ENCODE results near the gene DPP4. TPM values are rescaled to one million over a fixed set of nuclear protein-coding genes. Genes with fewer than 3 reads are reported as not detected.

Gene DPP4
- total RNA-seq, 2 donors from 2014 or later = 36.8 to 76.0 TPM

DNA sequence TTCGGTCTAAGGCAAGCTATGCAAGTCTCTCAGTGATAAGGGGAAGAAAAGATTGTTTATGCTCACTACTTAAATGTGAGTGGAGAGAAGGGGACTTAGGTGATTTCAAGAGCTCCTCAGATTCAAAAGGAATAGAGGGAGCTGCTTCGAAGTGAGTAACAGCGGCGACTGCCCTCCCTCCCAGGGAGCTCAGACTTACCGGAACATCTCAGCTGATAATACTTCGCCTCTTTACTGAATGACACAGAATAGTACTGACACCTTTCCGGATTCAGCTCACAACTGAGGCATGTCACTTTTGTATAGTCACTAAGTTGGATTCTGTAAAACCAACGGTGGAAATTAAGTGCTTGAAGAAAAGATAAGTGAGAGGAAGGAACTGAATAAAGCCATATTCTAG lies 55.5 kb downstream of the DPP4 start:
- no peaks in the 10 kb centered on the region for H3K4me1 ChIP-seq (replicated peaks)
- intact Hi-C loops (cut with DNase I) = no loop called here
- no peak overlapping the region for H3K4me3 ChIP-seq
- TF ChIP-seq POLR2A (IDR thresholded peaks at IDR 0.05) = no peak
- TF ChIP-seq POLR2AphosphoS5 (IDR thresholded peaks at IDR 0.05) = no peak
- TF ChIP-seq, protein P1, sequence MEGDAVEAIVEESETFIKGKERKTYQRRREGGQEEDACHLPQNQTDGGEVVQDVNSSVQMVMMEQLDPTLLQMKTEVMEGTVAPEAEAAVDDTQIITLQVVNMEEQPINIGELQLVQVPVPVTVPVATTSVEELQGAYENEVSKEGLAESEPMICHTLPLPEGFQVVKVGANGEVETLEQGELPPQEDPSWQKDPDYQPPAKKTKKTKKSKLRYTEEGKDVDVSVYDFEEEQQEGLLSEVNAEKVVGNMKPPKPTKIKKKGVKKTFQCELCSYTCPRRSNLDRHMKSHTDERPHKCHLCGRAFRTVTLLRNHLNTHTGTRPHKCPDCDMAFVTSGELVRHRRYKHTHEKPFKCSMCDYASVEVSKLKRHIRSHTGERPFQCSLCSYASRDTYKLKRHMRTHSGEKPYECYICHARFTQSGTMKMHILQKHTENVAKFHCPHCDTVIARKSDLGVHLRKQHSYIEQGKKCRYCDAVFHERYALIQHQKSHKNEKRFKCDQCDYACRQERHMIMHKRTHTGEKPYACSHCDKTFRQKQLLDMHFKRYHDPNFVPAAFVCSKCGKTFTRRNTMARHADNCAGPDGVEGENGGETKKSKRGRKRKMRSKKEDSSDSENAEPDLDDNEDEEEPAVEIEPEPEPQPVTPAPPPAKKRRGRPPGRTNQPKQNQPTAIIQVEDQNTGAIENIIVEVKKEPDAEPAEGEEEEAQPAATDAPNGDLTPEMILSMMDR (IDR thresholded peaks at IDR 0.05) = no peak
- no peak for DNase-seq (ENCODE audit: low spot score)
- H3K36me3 ChIP-seq = peaks cover 0 to 4% of the 10 kb centered on the region in 2 donors
- WGBS = 77% methylated on average over 8 of the region's 8 CpGs
- no peak overlapping the region for H3K27ac ChIP-seq
- no peaks in the 10 kb centered on the region for H3K9me3 ChIP-seq
- H3K27me3 ChIP-seq (replicated peaks; ENCODE audit: insufficient read depth) = no peaks in the 10 kb centered on the region

DNA sequence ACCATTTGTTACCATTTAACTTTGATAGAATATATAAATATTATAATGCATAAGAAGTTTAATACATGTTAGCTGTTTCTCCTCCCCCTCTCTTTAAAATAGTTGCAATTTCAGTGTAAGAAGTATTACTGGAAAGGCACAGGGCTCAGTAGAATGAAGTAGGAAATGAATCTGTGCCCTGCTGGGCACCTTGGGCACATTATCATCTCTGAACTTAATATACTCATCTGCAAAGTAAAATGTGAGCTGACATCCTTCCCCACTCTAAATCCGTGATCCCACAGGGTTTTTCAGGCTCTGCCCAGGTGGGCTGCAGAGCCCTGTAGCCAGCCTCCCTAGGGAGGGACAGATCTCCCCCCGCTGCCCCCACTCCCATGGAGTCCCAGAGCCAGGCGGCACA lies 56.8 kb downstream of the DPP4 start:
- Histone ChIP-seq H3K4me3 (no peak overlapping the region), H3K27ac (no peak overlapping the region), H3K36me3 (peaks cover 0 to 4% of the 10 kb centered on the region in 2 donors), H3K9me3 (no peaks in the 10 kb centered on the region), H3K27me3 (replicated peaks; ENCODE audit: insufficient read depth) (no peaks in the 10 kb centered on the region), H3K4me1 (replicated peaks) (no peaks in the 10 kb centered on the region)
- WGBS = 81% methylated on average over 3 of the region's 3 CpGs
- intact Hi-C loops (cut with DNase I) = no loop called here
- no peak for DNase-seq (ENCODE audit: low spot score)
- TF ChIP-seq POLR2A (IDR thresholded peaks at IDR 0.05) (no peak), POLR2AphosphoS5 (IDR thresholded peaks at IDR 0.05) (no peak)
- TF ChIP-seq, protein P1 (IDR thresholded peaks at IDR 0.05) = no peak

DNA sequence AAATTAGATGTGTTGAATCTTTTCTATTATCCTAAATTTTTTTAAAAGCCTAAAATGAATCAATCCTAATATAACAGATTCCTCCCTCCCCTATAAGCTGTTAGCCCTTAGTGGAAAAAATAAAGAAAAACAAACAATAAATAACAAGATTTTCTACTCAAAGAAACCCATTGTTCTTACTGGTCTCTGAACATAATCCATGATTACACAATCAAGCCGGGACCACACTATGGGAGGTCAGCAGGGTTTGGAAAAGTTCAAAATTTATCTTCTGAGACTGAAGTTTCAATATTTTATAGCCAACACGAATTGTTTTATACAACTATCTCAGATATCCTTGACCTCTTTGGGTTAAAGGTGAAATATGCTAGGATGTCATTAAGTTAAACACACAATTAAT lies 57.9 kb downstream of the DPP4 start:
- no peak for DNase-seq (ENCODE audit: low spot score)
- Histone ChIP-seq H3K4me3 (no peak overlapping the region), H3K27me3 (replicated peaks; ENCODE audit: insufficient read depth) (no peaks in the 10 kb centered on the region), H3K27ac (no peak overlapping the region), H3K4me1 (replicated peaks) (no peaks in the 10 kb centered on the region), H3K9me3 (no peaks in the 10 kb centered on the region), H3K36me3 (peaks cover 0 to 4% of the 10 kb centered on the region in 2 donors)
- intact Hi-C loops (cut with DNase I) = no loop called here
- WGBS = 62% methylated on average over 2 of the region's 2 CpGs
- TF ChIP-seq, protein P1 (IDR thresholded peaks at IDR 0.05) = no peak
- no peak for TF ChIP-seq POLR2AphosphoS5 (IDR thresholded peaks at IDR 0.05)

DNA sequence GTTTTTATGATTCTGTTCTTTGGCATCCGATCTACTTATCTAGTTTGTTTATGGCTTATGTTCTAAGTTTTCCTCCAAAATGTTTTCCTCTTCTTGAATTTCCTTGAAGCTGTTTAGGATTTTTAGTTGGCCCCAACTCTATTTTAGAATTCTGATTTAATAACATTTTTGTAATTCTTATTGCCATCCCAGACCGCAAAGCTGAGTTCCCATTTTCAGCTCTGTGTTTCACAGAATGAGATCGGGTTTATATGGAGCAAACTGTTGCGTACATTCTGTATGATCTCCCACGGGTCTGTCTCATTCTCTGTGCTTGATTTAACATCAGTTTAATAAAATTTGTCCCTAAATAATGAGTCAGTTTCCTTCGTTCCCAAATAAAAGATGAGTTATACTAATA lies 59.3 kb downstream of the DPP4 start:
- H3K4me1 ChIP-seq (replicated peaks) = no peaks in the 10 kb centered on the region
- intact Hi-C loops (cut with DNase I) = no loop called here
- H3K27me3 ChIP-seq (replicated peaks; ENCODE audit: insufficient read depth) = no peaks in the 10 kb centered on the region
- no peaks in the 10 kb centered on the region for H3K9me3 ChIP-seq
- TF ChIP-seq, protein P1 (IDR thresholded peaks at IDR 0.05) = no peak
- TF ChIP-seq POLR2AphosphoS5 (IDR thresholded peaks at IDR 0.05) = no peak
- TF ChIP-seq POLR2A (IDR thresholded peaks at IDR 0.05) = no peak
- H3K4me3 ChIP-seq = no peak overlapping the region
- peaks cover 0 to 4% of the 10 kb centered on the region in 2 donors for H3K36me3 ChIP-seq
- 51% methylated on average over 6 of the region's 6 CpGs for WGBS
- no peak for DNase-seq (ENCODE audit: low spot score)
- H3K27ac ChIP-seq = no peak overlapping the region

DNA sequence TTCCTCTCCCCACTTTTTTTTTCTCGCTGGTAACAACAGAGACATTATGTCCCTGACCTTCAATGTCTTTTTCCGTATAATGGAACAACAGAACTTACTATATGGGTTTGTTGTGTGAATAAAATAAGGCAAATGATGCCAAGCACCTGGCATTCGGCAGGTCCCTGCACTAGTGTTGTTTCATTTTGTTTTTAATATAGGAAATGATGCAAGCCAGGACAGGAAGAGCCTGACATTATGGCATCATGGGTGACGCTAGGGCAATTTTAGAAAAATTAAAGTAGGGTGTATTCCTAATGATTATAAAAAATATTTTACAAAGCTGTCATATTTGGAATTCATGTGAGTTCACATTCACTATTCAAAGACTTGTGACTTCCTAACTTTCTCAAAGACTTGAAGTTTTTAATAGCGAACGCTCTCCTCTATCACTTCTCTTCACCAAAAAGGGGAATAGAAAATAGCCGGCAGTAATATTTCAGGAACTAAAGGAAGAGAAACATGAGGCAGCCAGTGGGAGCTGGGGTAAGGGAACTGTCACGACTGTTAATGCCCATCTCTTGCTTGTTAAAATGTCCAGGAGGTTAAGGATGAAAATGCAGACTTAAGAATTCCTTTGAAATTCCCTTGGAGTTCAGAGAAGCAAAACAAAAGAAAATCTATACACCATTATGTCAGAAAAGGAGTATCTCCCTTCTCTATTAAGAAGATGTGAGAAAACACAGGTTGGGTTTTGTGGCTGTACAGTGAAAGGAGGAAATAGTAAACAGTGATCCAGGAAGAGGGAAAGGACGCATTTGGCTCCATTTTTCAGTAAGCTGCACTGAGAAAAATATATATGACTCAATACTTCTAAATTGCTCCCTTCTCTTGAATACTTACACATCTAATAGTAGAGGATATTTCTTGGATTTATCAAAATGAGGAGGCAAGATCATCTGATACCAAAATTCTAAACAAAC lies 60.2 kb downstream of the DPP4 start:
- intact Hi-C loops (cut with DNase I) = no loop called here
- Histone ChIP-seq H3K4me3 (no peak overlapping the region), H3K27ac (no peak overlapping the region), H3K36me3 (peaks cover 0 to 4% of the 10 kb centered on the region in 2 donors), H3K27me3 (replicated peaks; ENCODE audit: insufficient read depth) (no peaks in the 10 kb centered on the region), H3K9me3 (no peaks in the 10 kb centered on the region), H3K4me1 (replicated peaks) (no peaks in the 10 kb centered on the region)
- TF ChIP-seq POLR2A (IDR thresholded peaks at IDR 0.05) (no peak), POLR2AphosphoS5 (IDR thresholded peaks at IDR 0.05) (no peak)
- TF ChIP-seq, protein P1 (IDR thresholded peaks at IDR 0.05) = no peak
- 65% methylated on average over 9 of the region's 9 CpGs for WGBS
- no peak for DNase-seq (ENCODE audit: low spot score)

Measured in prostate gland (tissue), 2 donors.